Muscle of leg (tissue), 11 donors: ENCODE data around the gene DCUN1D1. TPM values are rescaled to one million over a fixed set of nuclear protein-coding genes. Genes with fewer than 3 reads are reported as not detected.
"Not testable (repeated sequence)": the region's sequence is repeated elsewhere in the genome, so short reads cannot be mapped to it uniquely, and the experiment has no call there.

Source experiments
- DNase-seq: peaks from one replicate; pipeline ENCODE4 v3.0.0; 2013
- H3K27ac ChIP-seq: one replicate; pipeline ENCODE4 v1.5.1; 2013; ENCODE audit warnings: mild to moderate bottlenecking, low read length, control low read depth
- H3K27me3 ChIP-seq: one replicate; pipeline ENCODE4 v1.6.1; 2013; ENCODE audit warnings: low read length; ENCODE audit not compliant: control insufficient read depth, insufficient read depth
- H3K36me3 ChIP-seq: one replicate; pipeline ENCODE4 v1.6.1; 2013; ENCODE audit warnings: low read length; ENCODE audit not compliant: control insufficient read depth, insufficient read depth
- H3K4me1 ChIP-seq: one replicate; pipeline ENCODE4 v1.6.1; 2013; ENCODE audit warnings: low read length; ENCODE audit not compliant: control insufficient read depth, insufficient read depth
- H3K4me3 ChIP-seq: one replicate; pipeline ENCODE4 v1.5.1; 2013; ENCODE audit warnings: low read length, control low read depth
- H3K9me3 ChIP-seq: replicated peaks from 2 replicates; pipeline ENCODE4 v1.6.1; 2013; ENCODE audit warnings: low read depth, low read length; ENCODE audit not compliant: control insufficient read depth
- WGBS: methylation state at CpG from one replicate; pipeline ENCODE4 v1.1.5; 2013; ENCODE audit warnings: missing lambda C conversion rate; ENCODE audit not compliant: insufficient coverage; 5-methylcytosine and 5-hydroxymethylcytosine counted together
- polyA plus RNA-seq, 8 donors: library from polyadenylated mRNA; unstranded; fragments of 120-200 nt; gene quantifications; one replicate each; pipeline versions ENCODE4 v1.2.1 to v1.2.3, GENCODE V29; 2013; ENCODE audit warnings: inconsistent platforms in 1 of 8, low replicate concordance in 1 of 8; ENCODE audit not compliant: insufficient read length in 8 of 8, insufficient read depth in 1 of 8
- total RNA-seq: library from RNA; stranded (reverse); fragments of 120-200 nt; gene quantifications from one replicate; pipeline ENCODE4 v1.2.4, GENCODE V29; 2013

DCUN1D1 gene
- total and polyA plus RNA-seq, 9 donors: 20.2 to 32.5 (median 28.6) TPM

DNA sequence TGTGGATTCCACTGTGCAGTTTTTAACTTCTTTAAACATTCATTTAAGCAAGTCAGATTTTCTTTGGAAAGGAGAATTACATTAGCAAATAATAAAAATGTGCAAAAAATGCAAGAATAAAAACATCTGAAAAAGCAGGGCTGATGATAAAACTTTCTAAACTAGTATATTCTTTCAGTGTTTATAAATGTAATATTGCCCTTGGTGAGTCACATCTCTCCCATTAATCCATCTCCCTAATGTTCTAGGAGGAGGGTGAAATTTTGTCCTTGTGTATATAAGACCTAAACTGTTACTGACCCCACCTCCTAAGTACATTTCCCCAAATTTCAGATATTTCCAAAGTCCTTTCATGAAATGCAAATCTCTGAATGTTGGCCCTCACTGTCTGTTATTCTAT is 28.5 kb upstream of the DCUN1D1 start:
- H3K9me3 ChIP-seq: no peaks in the 10 kb centered on the region
- H3K27me3 ChIP-seq: no peaks in the 10 kb centered on the region
- H3K4me1 ChIP-seq: no peaks in the 10 kb centered on the region
- no peak overlapping the region for H3K4me3 ChIP-seq
- H3K27ac ChIP-seq: no peak overlapping the region
- no peak for DNase-seq
- no peaks in the 10 kb centered on the region for H3K36me3 ChIP-seq

DNA sequence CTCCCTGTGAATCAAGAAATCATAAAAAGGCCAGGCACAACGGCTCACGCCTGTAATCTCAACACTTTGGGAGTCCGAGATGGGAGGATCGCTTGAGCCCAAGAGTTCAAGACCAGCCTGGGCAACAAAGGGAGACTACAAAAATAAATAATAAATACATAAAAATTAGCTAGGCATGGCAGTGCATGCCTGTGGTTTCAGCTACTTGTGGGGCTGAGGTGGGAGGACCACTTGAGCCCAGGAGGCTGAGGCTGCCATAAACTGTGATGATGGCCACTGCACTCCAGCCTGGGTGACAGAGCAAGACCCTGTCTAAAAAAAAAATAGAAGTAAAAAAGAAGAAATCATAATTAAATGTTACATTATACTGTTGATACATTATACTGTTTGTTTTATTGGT is 28.0 kb upstream of the DCUN1D1 start:
- no peak for DNase-seq
- no peaks in the 10 kb centered on the region for H3K27me3 ChIP-seq
- no peak overlapping the region for H3K4me3 ChIP-seq
- no peaks in the 10 kb centered on the region for H3K4me1 ChIP-seq
- no peaks in the 10 kb centered on the region for H3K36me3 ChIP-seq
- no peaks in the 10 kb centered on the region for H3K9me3 ChIP-seq
- WGBS: no CpG with 5 or more reads among the region's 4 CpGs
- H3K27ac ChIP-seq: no peak overlapping the region

DNA sequence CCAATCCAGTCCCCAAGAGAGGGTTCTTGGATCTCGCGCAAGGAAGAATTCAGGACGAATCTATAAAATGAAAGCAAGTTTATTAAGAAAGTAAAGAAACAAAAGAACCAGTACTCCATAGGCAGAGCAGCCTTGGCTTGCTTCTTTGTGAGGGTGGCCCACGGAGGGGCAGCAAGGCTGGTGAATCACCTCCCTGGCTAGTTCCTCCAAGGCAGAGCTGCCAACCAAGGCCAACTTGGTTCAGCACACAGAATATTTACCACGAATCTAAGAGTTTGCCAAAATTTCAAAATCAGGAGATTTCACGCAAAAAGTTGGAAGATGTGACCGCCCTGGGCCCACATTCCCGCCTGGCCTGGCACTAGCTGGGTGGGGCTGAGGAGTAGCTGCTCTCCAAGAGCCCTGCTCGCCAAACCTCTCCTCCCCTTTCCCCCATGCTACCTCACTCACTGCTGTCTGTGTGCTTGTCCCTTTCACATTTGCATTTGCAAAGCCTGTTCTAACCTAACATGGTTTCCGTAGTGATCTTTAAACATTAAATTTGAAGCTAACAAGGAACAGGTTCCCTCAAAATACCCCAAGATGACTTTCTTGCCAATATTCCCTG is 26.2 kb upstream of the DCUN1D1 start:
- Histone ChIP-seq H3K36me3 (no peaks in the 10 kb centered on the region), H3K9me3 (no peaks in the 10 kb centered on the region), H3K27ac (no peak overlapping the region), H3K27me3 (no peaks in the 10 kb centered on the region), H3K4me1 (no peaks in the 10 kb centered on the region), H3K4me3 (no peak overlapping the region)
- WGBS: 53% methylated on average over 4 of the region's 10 CpGs
- no peak for DNase-seq

DNA sequence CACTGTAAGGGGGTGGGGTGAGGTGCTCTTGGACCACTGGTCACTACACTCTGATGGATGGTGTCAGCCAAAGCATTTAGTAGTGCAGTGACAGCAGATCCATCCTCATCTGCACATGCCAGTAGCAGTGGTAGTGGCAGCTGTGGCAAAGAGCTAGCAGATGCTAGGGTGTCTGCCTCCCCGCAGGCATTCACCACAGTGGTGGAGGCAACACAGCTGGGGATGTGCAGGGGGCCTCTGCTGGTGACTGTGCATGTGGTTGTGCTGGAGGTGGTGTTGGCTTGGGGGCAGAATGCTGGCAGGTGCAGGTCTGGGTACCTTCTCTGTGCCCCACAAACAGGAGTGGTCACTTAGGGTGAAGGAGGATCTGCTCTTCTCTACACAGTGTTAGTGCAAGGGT is 19.4 kb upstream of the DCUN1D1 start:
- no peaks in the 10 kb centered on the region for H3K4me1 ChIP-seq
- DNase-seq: no peak
- H3K27me3 ChIP-seq: no peaks in the 10 kb centered on the region
- H3K9me3 ChIP-seq: no peaks in the 10 kb centered on the region
- 75% methylated on average over 1 of the region's 1 CpG for WGBS
- H3K27ac ChIP-seq: no peak overlapping the region
- H3K36me3 ChIP-seq: no peaks in the 10 kb centered on the region
- no peak overlapping the region for H3K4me3 ChIP-seq

DNA sequence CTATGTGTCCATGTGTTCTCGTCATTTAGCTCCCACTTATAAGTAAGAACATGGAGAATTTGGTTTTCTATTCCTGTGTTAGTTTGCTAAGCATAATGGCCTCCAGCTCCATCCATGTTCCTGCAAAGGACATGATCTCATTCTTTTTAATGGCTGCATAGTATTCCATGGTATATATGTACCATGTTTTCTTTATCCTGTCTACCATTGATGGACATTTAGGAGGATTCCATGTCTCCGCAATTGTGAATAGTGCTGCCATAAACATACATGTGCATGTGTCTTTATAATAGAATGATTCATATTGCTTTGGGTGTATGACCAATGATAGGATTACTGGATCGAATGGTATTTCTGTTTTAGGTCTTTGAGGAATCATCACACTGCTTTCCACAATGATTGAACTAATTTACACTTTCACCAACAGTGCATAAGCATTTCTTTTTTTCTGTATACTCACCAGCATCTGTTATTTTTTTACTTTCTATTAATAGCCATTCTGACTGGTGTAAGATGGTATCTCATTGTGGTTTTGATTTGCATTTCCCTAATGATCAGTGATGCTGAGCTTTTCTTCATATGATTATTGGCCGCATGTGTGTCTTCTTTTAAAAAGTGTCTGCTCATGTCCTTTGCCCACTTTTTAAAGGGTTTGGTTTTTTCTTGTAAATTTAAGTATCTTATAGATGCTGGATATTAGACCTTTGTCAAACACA is 13.3 kb upstream of the DCUN1D1 start:
- H3K27me3 ChIP-seq: not testable (repeated sequence)
- no CpG with 5 or more reads among the region's 4 CpGs for WGBS

GRCh38 chr3:182989566-182989965 is 9.2 kb upstream of the DCUN1D1 start:
- DNase-seq: no peak
- WGBS: 57% methylated on average over 1 of the region's 3 CpGs
- Histone ChIP-seq H3K9me3 (no peaks in the 10 kb centered on the region), H3K27me3 (no peaks in the 10 kb centered on the region), H3K4me3 (no peak overlapping the region), H3K36me3 (no peaks in the 10 kb centered on the region), H3K27ac (no peak overlapping the region), H3K4me1 (no peaks in the 10 kb centered on the region)

More for the DNA sequence above, 13.3 kb upstream of the DCUN1D1 start:
- H3K36me3 ChIP-seq, H3K4me3 ChIP-seq, H3K27ac ChIP-seq, H3K9me3 ChIP-seq, H3K4me1 ChIP-seq, DNase-seq: not testable (repeated sequence)

DNA sequence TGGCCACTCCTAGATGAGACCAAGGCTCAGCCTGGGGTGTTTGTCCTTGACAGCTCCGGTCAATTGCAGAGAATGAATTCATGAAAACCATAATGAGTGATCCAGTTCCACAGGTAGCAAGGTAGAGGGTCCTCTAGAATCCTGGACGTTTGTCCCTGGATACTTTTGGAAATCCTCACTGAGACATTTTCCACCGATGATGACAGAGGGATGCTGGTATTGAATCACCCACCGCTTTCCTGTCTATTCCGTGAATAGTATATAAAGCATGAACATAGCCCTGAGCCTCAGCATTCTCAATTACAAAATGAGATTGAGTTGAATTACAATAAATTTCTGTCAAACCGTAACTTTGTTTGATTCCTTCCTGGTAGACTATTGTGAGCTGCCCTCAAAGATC is 5.7 kb upstream of the DCUN1D1 start:
- Histone ChIP-seq H3K36me3 (no peaks in the 10 kb centered on the region), H3K9me3 (no peaks in the 10 kb centered on the region), H3K4me1 (peaks cover 1% of the 10 kb centered on the region), H3K4me3 (no peak overlapping the region), H3K27me3 (no peaks in the 10 kb centered on the region), H3K27ac (no peak overlapping the region)
- no peak for DNase-seq
- 83% methylated on average over 2 of the region's 6 CpGs for WGBS

DNA sequence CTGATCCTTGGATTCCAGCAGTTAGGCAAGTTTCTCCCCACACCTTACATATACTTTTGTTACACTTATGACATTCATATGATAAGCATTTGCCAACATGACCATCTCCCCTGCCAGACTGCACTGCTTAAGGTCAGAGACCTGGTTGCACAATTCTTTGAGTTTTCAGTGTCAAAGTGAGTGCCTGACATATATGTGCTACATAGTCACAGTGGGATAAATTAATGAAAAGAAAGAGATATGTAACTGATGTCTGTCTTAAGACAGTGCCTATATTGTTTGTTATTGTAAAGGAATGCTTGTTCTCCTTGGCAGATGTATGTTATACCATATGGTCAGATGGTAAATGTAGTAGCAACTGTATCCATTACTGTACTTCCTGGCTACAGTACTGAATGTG is 3.5 kb upstream of the DCUN1D1 start:
- peaks cover 8% of the 10 kb centered on the region for H3K4me1 ChIP-seq
- no peaks in the 10 kb centered on the region for H3K27me3 ChIP-seq
- H3K27ac ChIP-seq: no peak overlapping the region
- no peak overlapping the region for H3K4me3 ChIP-seq
- no peaks in the 10 kb centered on the region for H3K9me3 ChIP-seq
- H3K36me3 ChIP-seq: no peaks in the 10 kb centered on the region
- no peak for DNase-seq

GRCh38 chr3:182981038-182981380 is 671 bp upstream of the DCUN1D1 start:
- H3K4me1 ChIP-seq: peaks cover 15% of the 10 kb centered on the region
- DNase-seq: no peak

DNA sequence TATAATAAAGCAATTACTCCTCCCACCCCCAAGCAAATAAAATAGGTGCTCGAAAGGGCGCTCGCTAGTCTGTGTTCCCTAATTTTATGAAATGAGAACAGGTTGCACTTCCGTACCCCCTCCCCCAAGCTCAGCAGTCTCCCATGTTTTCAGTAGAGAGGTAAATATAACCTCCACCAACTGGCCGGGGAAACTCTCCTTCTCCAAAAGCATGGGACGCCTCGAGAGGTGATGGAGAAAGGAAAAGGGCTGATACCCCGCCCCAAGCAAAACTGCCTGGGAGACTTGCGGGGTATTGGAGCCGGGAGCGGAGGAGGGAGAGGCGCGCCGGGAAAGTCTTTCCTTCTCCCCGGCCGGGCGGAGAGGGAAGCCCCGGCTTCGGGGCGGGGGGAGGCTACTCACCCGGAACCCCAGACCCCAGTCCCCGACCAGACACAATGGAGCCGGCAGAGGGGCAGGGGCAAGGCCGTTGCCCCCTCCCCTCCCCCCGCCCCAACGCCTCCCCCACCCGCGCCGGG is 605 bp downstream of the DCUN1D1 start:
- 0% methylated on average over 7 of the region's 29 CpGs for WGBS
- H3K4me1 ChIP-seq: peaks cover 15% of the 10 kb centered on the region
- H3K27me3 ChIP-seq: no peaks in the 10 kb centered on the region
- H3K36me3 ChIP-seq: no peaks in the 10 kb centered on the region
- H3K27ac ChIP-seq: peak overlapping the region; percentile 75
- peak; percentile 41 for DNase-seq
- peak overlapping the region; percentile 89 for H3K4me3 ChIP-seq
- no peaks in the 10 kb centered on the region for H3K9me3 ChIP-seq

More at GRCh38 chr3:182981038-182981380, 671 bp upstream of the DCUN1D1 start:
- H3K36me3 ChIP-seq: no peaks in the 10 kb centered on the region
- 92% methylated on average over 7 of the region's 10 CpGs for WGBS
- H3K9me3 ChIP-seq: no peaks in the 10 kb centered on the region
- H3K27ac ChIP-seq: peak overlapping the region; percentile 67
- H3K27me3 ChIP-seq: no peaks in the 10 kb centered on the region
- H3K4me3 ChIP-seq: peak overlapping the region; percentile 76
